PC-9 (cell line): ENCODE data around the gene SRP68.

Experiments
- CTCF ChIP-seq: fragments of 200-600 bp; sonication (generic); conservative IDR thresholded peaks from 2 replicates; pipeline ENCODE4 v1.6.1; 2017; ENCODE audit warnings: mixed run types, antibody characterized with exemption, mild to moderate bottlenecking, moderate library complexity
- EZH2 ChIP-seq: fragments of 200-600 bp; sonication (generic); IDR thresholded peaks from 2 replicates; pipeline ENCODE4 v1.8.0; 2017; ENCODE audit warnings: antibody characterized with exemption, low read depth

- TF ChIP-seq CTCF, result no peak
- no peak for TF ChIP-seq EZH2
Observed at GRCh38 chr17:76036497-76037261, 35.6 kb downstream of the SRP68 start.
